Cardiac muscle cell (in vitro differentiated cells and primary cell): ENCODE measurements around the gene GUCY1A2. TPM values are rescaled to one million over a fixed set of nuclear protein-coding genes. Genes with fewer than 3 reads are reported as not detected.
A peak's percentile ranks its signal among the peaks of the same experiment; 100 is the strongest.

Experiments
- DNase-seq, 2 donors: peaks; one replicate each; pipeline versions ENCODE4 v3.0.0 to v3.0.0-alpha.2; 2010 to 2017; ENCODE audit warnings: low read depth in 1 of 2, low spot score in 1 of 2
- H3K27ac ChIP-seq: fragments of 200-600 bp; sonication (generic); 2 replicates; pipeline ENCODE4 v1.5.1; 2016
- H3K27me3 ChIP-seq: fragments of 200-600 bp; sonication (generic); 2 replicates; pipeline ENCODE4 v1.6.0; 2016; ENCODE audit warnings: control low read depth
- H3K36me3 ChIP-seq: fragments of 200-600 bp; sonication (generic); 2 replicates; pipeline ENCODE4 v1.5.1; 2016; ENCODE audit warnings: control low read depth
- H3K4me1 ChIP-seq: fragments of 200-600 bp; sonication (generic); 2 replicates; pipeline ENCODE4 v1.8.1; 2017; ENCODE audit warnings: low read depth, mild to moderate bottlenecking, mixed run types
- H3K4me3 ChIP-seq: fragments of 200-600 bp; sonication (generic); 2 replicates; pipeline ENCODE4 v1.5.1; 2016; ENCODE audit warnings: mild to moderate bottlenecking
- H3K9me3 ChIP-seq: fragments of 200-600 bp; sonication (generic); 2 replicates; pipeline ENCODE4 v1.5.1; 2017; ENCODE audit warnings: low read depth, mild to moderate bottlenecking, control low read depth
- CTCF ChIP-seq: IDR thresholded peaks from 2 replicates; pipeline ENCODE4 v1.5.1; 2012; ENCODE audit warnings: low read depth, mild to moderate bottlenecking, low read length
- polyA plus RNA-seq: library from polyadenylated mRNA; unstranded; fragments of >200 nt; fragmentation: Nextera tagmentation; extraction: Ambion mirVana; gene quantifications from 2 replicates; pipeline ENCODE4 v1.2.1, GENCODE V29; 2016
- total RNA-seq: library from RNA; depleted of rRNA; stranded (reverse); fragments of >200 nt; gene quantifications from 2 replicates; pipeline ENCODE4 v1.2.3, GENCODE V29; 2016

Gene GUCY1A2
- total and polyA plus RNA-seq, 2 experiments from 2014 or later: 0.56 to 1.1 TPM

DNA sequence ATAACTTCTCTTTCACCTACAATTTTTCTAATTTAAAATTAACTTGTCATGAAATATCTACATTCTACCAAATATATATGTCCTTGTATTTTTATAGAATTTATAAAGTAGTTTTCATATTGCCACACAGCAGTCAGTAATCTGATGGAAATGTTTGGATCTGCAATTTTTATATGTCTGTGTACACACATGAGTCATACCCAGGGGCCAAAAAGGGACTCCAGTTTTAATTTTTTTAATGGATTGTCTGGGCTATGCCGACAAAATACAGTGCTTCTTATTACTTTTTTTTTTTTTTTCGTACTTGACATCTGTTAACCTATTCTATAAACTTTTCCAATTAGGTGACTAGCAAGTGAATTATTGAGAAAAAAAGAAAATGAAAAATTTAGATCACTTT, 6.3 kb downstream of the GUCY1A2 start:
- no peaks in the 10 kb centered on the region for H3K9me3 ChIP-seq
- no peak overlapping the region for H3K27ac ChIP-seq
- H3K36me3 ChIP-seq: no peaks in the 10 kb centered on the region
- no peaks in the 10 kb centered on the region for H3K4me1 ChIP-seq
- H3K4me3 ChIP-seq: no peak overlapping the region
- peak in 1 of 2 donors; percentile 40 for DNase-seq
- peaks cover 3% of the 10 kb centered on the region for H3K27me3 ChIP-seq
- no peak for TF ChIP-seq CTCF

GRCh38 chr11:107009190-107009589, 9.1 kb downstream of the GUCY1A2 start:
- no peaks in the 10 kb centered on the region for H3K27me3 ChIP-seq
- no peak for DNase-seq
- H3K27ac ChIP-seq: no peak overlapping the region
- H3K4me3 ChIP-seq: no peak overlapping the region
- no peaks in the 10 kb centered on the region for H3K36me3 ChIP-seq
- H3K4me1 ChIP-seq: no peaks in the 10 kb centered on the region
- no peaks in the 10 kb centered on the region for H3K9me3 ChIP-seq
- TF ChIP-seq CTCF: no peak

DNA sequence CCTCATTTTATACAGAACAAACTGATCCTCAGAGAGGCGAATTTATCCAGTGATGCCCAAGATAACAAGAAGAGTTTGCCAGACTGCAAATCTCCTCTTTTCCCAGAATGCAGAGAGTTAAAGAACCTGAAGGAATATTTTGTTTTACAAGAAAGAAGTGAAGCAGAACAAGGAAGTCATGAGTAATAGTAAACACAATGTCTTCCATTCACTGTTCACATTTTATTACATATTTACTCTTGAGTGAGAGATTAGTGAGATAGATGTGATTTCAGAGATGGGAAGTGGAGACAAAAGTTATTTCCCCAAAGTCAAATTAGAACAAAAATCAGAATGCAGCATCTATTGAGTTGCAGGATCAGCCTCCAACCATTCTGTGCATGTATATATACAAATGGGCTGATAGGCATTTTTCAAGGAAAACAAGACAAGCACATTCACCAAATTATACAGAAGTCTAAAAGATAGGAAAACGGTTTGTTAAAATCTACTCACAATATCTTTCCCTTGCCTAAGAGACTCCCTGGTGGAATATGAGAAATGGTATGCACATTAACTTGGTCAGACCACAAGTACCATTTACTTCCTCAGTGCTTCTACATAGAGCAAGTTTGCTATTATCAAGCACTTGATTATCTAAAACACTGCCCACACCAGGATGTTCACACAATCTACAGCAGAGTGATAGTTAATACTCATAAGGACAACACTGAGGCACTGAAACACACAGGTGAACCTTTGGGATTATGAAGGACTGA, 12.0 kb downstream of the GUCY1A2 start:
- no peaks in the 10 kb centered on the region for H3K36me3 ChIP-seq
- no peak for TF ChIP-seq CTCF
- no peak overlapping the region for H3K27ac ChIP-seq
- no peaks in the 10 kb centered on the region for H3K9me3 ChIP-seq
- H3K27me3 ChIP-seq: no peaks in the 10 kb centered on the region
- DNase-seq: no peak
- no peaks in the 10 kb centered on the region for H3K4me1 ChIP-seq
- H3K4me3 ChIP-seq: no peak overlapping the region

DNA sequence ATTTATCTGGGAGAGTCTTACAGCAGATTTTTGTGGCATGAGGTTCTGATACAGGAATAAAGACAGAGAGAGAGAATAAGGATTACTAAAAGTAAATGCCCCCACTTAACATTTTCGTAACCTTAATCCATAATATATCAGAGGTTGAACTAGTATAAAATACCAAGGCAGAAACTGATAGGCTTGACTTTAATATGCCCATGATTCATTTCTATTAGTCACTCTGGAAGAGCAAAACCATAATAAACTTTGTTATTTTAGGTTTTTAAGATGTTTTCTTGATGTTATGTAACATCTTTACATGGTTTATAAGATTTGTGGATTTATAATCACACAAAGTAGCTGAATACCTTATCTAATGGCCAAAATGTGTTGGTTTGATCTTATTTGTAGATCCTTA, 19.1 kb downstream of the GUCY1A2 start:
- no peaks in the 10 kb centered on the region for H3K4me1 ChIP-seq
- no peaks in the 10 kb centered on the region for H3K27me3 ChIP-seq
- TF ChIP-seq CTCF: no peak
- no peaks in the 10 kb centered on the region for H3K36me3 ChIP-seq
- no peaks in the 10 kb centered on the region for H3K9me3 ChIP-seq
- no peak overlapping the region for H3K4me3 ChIP-seq
- no peak for DNase-seq
- H3K27ac ChIP-seq: no peak overlapping the region

DNA sequence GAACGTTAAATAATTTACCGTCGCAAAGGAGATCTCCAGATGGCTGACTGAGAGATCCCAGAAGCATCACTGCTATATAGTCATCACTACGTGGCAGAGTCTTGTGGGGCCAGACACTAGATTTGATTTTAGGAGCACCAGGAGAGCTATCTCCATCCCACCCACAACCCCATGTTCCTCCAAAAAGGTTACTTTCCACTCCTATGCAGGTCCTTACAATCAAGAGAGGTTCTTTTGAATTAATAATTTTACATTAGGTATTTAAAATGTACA, 19.4 kb downstream of the GUCY1A2 start:
- no peaks in the 10 kb centered on the region for H3K27me3 ChIP-seq
- H3K9me3 ChIP-seq: no peaks in the 10 kb centered on the region
- TF ChIP-seq CTCF: no peak
- no peaks in the 10 kb centered on the region for H3K4me1 ChIP-seq
- H3K36me3 ChIP-seq: no peaks in the 10 kb centered on the region
- no peak overlapping the region for H3K27ac ChIP-seq
- DNase-seq: no peak
- no peak overlapping the region for H3K4me3 ChIP-seq
